Astrocyte (in vitro differentiated cells and primary cell): ENCODE results near the gene RASGRF2.

Experiments used
- CTCF ChIP-seq: IDR thresholded peaks from 2 replicates; pipeline ENCODE4 v1.5.1; 2011; ENCODE audit warnings: low read depth, mild to moderate bottlenecking, inconsistent platforms, low read length, moderate library complexity; ENCODE audit not compliant: insufficient read depth
- EZH2 ChIP-seq: IDR thresholded peaks from 2 replicates; pipeline ENCODE4 v1.6.1; 2012; ENCODE audit warnings: mild to moderate bottlenecking, low read length, inconsistent platforms; ENCODE audit not compliant: insufficient read depth

GRCh38 chr5:80987078-80987766 lies 27.1 kb downstream of the RASGRF2 start:
- TF ChIP-seq CTCF, result no peak
- TF ChIP-seq EZH2, result no peak
